K562 (cell line): ENCODE measurements around the gene TMEFF2.

ENCODE experiments used
- CEBPG ChIP-seq, 3 experiments: fragments of 200-800 bp in 1 of 3; sonication (Bioruptor generic) in 1 of 3; sonication (generic) in 1 of 3; formaldehyde crosslinking in 1 of 3; IDR thresholded peaks in 2 of 3; conservative IDR thresholded peaks in 1 of 3; 2 replicates each; pipeline versions ENCODE4 v1.6.1 to v1.8.0; 2016 to 2022; ENCODE audit warnings: missing compliant biosample characterization in 2 of 3, missing genetic modification characterization in 2 of 3, mild to moderate bottlenecking in 1 of 3, missing genetic modification reagents in 1 of 3
- EP300 ChIP-seq: IDR thresholded peaks from 2 replicates; pipeline ENCODE4 v1.6.1; 2012; ENCODE audit warnings: low read length, improper control_type of control experiment
- ZBTB26 ChIP-seq: fragments of 450-650 bp; formaldehyde crosslinking; IDR thresholded peaks from 2 replicates; pipeline ENCODE4 v1.4.0; 2022; ENCODE audit warnings: missing genetic modification characterization
- TF ChIP-seq, protein P1 (sequence below): fragments of 450-650 bp; IDR thresholded peaks from 2 replicates; pipeline ENCODE4 v1.6.1; 2016; ENCODE audit warnings: antibody characterized with exemption
- TF ChIP-seq, protein P2 (sequence below), 3 experiments: IDR thresholded peaks in 2 of 3; conservative IDR thresholded peaks in 1 of 3; 2 replicates each; pipeline ENCODE4 v1.5.1; 2011 to 2012; ENCODE audit warnings: low read length in 3 of 3, mild to moderate bottlenecking in 3 of 3, control low read depth in 2 of 3, improper control_type of control experiment in 1 of 3, inconsistent platforms in 1 of 3, low read depth in 1 of 3, mixed read lengths in 1 of 3, moderate library complexity in 1 of 3; ENCODE audit not compliant: insufficient read depth in 2 of 3

GRCh38 chr2:191980483-191980882 is 214.2 kb downstream of the TMEFF2 start:
- TF ChIP-seq CEBPG (CRISPR knock-in tag; IDR thresholded peaks at IDR 0.05) = no peak
- no peak for TF ChIP-seq CEBPG (tag; conservative IDR thresholded peaks at IDR 0.05 in 1 of 2, IDR thresholded peaks at IDR 0.05 in 1 of 2)
- no peak for TF ChIP-seq ZBTB26 (CRISPR knock-in tag)
- TF ChIP-seq, protein P1, sequence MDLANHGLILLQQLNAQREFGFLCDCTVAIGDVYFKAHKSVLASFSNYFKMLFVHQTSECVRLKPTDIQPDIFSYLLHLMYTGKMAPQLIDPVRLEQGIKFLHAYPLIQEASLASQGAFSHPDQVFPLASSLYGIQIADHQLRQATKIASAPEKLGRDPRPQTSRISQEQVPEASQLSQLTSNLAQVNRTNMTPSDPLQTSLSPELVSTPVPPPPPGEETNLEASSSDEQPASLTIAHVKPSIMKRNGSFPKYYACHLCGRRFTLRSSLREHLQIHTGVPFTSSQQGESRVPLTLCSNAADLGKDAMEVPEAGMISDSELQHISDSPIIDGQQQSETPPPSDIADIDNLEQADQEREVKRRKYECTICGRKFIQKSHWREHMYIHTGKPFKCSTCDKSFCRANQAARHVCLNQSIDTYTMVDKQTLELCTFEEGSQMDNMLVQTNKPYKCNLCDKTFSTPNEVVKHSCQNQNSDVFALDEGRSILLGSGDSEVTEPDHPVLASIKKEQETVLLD = no peak
- TF ChIP-seq, protein P2, sequence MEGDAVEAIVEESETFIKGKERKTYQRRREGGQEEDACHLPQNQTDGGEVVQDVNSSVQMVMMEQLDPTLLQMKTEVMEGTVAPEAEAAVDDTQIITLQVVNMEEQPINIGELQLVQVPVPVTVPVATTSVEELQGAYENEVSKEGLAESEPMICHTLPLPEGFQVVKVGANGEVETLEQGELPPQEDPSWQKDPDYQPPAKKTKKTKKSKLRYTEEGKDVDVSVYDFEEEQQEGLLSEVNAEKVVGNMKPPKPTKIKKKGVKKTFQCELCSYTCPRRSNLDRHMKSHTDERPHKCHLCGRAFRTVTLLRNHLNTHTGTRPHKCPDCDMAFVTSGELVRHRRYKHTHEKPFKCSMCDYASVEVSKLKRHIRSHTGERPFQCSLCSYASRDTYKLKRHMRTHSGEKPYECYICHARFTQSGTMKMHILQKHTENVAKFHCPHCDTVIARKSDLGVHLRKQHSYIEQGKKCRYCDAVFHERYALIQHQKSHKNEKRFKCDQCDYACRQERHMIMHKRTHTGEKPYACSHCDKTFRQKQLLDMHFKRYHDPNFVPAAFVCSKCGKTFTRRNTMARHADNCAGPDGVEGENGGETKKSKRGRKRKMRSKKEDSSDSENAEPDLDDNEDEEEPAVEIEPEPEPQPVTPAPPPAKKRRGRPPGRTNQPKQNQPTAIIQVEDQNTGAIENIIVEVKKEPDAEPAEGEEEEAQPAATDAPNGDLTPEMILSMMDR (IDR thresholded peaks at IDR 0.05 in 2 of 3, conservative IDR thresholded peaks at IDR 0.05 in 1 of 3; ENCODE audit: insufficient read depth in 2 of 3, low read depth in 1 of 3, low read length in 3 of 3) = no peak
- TF ChIP-seq EP300 = no peak
